GM12801 (cell line): ENCODE measurements around the gene MISP.

Source experiments
- TF ChIP-seq, protein P1 (sequence below): IDR thresholded peaks from one replicate; pipeline ENCODE4 v1.5.1; 2011; ENCODE audit warnings: control low read depth; ENCODE audit not compliant: insufficient read length; ENCODE audit errors: extremely low read depth

MISP gene

DNA sequence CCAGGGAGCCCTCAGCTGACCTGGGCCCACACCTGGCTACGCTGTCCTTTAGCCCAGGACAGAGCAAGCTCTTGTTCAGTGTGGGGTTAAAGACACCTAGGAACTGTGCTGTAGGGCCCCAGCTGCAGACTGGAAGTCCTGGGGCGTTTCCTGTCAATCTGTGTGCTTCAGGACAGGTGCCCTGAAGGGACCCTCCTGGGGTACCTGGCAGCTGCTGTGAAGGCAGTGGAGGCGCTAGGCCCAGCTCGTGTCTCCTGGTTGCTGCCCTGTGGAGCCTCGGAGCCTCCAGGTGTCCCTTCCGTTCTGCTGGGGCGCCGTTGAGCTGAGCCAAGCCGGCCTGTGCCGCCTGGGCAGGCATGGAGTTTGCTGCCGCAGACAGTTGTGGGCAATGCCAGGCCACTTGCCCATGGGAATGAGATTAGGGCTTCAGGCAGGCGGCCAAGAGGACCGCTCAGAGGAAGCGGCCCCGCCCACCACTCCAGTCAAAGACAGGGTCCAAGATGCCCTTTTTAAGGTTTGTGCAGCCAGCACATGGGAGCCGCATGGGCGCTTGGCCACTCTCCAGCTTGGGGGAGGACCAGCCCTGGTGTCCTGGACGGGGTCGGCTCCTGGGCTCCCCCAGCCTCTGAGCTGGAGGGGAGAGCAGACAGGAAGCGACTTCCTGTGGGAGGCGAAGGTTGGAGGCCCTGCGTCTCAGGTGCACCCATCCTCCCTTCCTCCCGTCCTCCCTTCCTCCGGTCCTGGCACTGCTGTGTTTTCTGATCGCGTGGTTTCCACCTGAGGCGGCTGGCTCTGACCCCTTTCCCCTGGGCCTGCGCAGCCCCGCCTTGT is 50.3 kb downstream of the MISP start:
- TF ChIP-seq, protein P1, sequence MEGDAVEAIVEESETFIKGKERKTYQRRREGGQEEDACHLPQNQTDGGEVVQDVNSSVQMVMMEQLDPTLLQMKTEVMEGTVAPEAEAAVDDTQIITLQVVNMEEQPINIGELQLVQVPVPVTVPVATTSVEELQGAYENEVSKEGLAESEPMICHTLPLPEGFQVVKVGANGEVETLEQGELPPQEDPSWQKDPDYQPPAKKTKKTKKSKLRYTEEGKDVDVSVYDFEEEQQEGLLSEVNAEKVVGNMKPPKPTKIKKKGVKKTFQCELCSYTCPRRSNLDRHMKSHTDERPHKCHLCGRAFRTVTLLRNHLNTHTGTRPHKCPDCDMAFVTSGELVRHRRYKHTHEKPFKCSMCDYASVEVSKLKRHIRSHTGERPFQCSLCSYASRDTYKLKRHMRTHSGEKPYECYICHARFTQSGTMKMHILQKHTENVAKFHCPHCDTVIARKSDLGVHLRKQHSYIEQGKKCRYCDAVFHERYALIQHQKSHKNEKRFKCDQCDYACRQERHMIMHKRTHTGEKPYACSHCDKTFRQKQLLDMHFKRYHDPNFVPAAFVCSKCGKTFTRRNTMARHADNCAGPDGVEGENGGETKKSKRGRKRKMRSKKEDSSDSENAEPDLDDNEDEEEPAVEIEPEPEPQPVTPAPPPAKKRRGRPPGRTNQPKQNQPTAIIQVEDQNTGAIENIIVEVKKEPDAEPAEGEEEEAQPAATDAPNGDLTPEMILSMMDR = no peak

DNA sequence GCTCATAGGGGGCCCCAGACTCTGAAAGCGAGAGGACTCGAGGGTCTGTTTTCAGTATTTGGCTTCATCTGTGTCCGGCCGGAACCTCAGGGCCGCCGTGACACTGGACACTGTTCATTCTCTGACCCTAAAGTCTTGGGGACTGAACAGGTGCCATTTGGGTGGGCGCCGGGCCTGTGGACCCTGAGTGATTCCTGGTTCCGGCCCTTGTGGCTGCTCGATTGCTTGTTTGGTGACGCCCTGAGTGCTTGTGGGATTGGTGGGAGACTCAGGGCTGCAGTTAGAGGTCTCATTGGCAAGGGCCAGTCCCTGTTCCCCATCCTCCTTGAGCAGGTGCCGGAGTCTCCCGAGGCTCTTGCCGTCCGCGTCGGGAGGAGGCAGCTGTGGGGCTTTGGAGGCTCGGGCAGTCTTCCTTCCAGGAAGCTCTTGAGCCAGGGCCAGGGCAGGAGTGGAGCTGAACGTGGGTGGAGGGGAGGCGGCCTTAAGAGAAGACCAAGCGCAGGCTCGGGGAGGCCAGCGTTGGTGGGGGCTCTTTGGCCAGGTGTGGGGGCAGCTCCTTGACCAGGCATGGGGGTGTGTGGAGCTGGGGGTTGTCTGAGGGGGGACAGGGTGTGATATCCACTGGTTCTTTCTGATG is 51.1 kb downstream of the MISP start:
- TF ChIP-seq, protein P1 = no peak

DNA sequence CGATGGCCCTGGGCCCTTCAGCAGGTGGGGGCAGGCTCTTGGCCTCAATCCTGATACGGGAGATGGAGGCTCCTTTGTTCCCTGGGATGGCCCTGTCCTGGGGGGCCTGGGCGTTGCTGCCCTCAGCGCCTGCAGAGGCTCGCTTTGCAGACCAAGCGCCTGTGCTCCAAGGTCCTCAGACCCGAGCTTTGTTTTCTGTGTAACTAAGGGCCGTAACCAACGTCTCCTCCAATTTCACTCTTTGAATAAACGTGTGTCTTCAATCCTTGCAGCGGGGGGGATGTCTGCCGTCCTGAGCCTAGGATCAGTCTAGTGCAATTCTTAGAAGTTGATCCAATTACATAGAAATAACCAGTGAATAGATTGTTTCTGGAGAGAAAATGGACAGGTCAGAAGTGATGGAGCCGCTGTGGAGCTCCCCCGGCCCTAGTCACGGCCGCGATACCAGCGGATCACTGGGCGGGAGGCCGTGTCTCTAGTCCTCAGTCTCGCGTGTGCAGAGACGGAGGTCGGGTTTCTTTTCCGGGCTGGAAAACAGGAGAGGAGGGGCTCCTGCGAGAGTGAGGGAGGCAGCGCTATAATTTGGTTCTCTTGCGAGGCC is 51.7 kb downstream of the MISP start:
- TF ChIP-seq, protein P1 = no peak

DNA sequence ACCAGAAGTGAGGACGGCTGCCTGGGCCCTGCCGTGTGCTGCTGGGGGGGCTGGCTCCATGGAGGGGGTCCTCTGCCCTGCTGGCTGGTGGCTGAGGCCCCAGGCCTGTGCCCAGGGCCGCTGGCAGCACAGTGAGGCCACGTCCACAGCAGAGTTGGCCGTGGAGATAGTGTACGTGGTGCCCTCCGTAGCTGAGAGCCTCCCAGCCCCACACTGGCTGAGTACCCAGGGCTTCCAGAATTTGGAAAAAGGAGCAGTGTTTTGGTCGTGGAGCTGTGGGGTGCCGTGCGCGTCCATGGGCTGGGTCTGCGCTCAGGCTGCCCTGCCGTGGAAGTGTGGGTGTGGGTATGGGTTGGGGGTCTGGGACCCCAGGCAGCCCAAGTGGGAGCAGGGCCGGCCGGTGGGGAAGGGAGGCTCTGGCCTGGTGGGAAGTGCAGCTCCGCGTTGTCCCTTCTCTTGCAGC is 52.2 kb downstream of the MISP start:
- TF ChIP-seq, protein P1 = no peak

DNA sequence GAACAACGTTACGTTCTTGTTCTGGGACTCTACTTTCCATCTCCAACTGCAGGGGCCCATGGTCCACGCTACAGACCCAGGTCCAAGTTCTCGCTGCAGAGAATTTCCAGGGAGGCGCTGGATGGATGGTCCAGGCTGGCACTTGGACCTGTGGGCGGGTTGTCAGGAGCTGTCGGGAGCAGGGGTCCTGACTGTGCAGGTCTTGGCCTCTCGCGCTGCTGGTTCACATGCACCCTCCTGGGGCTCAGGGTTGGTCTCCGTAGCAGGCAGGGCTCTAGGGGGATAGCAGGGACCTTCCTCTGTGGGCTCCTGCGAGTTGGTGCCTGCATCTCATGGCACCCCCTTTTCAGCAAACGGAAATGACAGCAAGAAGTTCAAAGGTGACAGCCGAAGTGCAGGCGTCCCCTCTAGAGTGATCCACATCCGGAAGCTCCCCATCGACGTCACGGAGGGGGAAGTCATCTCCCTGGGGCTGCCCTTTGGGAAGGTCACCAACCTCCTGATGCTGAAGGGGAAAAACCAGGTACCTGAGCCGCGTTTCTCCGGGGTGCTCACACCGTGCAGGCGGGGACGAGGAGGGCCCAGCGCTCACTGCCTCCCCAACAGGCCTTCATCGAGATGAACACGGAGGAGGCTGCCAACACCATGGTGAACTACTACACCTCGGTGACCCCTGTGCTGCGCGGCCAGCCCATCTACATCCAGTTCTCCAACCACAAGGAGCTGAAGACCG is 52.9 kb downstream of the MISP start:
- TF ChIP-seq, protein P1 = no peak

DNA sequence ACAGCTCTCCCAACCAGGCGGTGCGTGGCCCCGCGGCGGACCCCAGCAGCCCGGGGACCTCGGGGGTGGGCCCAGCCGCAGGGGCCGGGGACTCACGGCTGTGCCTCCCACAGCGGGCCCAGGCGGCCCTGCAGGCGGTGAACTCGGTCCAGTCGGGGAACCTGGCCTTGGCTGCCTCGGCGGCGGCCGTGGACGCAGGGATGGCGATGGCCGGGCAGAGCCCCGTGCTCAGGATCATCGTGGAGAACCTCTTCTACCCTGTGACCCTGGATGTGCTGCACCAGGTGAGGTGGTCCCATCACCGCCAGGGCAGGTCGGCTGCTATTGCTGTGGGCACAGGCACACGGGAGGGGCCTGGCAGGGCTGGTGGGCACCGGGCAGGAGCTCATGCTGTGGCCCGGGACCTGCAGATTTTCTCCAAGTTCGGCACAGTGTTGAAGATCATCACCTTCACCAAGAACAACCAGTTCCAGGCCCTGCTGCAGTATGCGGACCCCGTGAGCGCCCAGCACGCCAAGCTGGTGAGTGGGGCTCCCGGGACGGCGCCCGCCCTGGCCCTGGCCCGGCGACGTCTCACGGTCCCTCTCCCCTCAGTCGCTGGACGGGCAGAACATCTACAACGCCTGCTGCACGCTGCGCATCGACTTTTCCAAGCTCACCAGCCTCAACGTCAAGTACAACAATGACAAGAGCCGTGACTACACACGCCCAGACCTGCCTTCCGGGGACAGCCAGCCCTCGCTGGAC is 53.7 kb downstream of the MISP start:
- TF ChIP-seq, protein P1 = no peak

DNA sequence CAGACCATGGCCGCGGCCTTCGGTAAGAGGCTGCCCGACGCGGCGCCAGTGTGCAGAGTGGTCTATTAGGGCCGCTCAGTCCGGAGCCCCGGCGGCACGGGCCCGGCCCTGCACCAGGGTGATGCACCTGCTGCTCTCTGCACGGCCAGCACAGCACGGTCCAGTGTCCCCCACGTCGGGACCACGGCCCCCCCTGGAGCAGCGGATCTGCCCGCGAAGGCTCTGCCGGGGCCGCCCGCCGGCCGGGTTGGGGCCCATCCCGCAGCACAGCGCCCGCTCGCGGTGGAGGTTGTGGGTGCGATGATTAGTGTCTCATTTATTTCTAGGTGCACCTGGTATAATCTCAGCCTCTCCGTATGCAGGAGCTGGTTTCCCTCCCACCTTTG is 54.2 kb downstream of the MISP start:
- TF ChIP-seq, protein P1 = no peak
